Endometrial microvascular endothelial cells (primary cell): ENCODE measurements around the gene CARD11. TPM values are rescaled to one million over a fixed set of nuclear protein-coding genes. Genes with fewer than 3 reads are reported as not detected.

Experiments used
- total RNA-seq: library from RNA; depleted of rRNA; stranded (reverse); fragments of >200 nt; gene quantifications from one replicate; pipeline ENCODE4 v1.2.3, GENCODE V29; 2015; ENCODE audit errors: inconsistent ontology term

The CARD11 gene
- total RNA-seq, 1 donor from 2014 or later: 1.9 TPM

Other genes with a start within 250 kb of the CARD11 start
- gene GNA12, start 199.6 kb downstream of the CARD11 start, total RNA-seq: 66.5 TPM